Measurements from ENCODE around the gene GYG2. TPM values are rescaled to one million over a fixed set of nuclear protein-coding genes. Genes with fewer than 3 reads are reported as not detected.

The GYG2 gene
- total RNA-seq, 1 donor from 2014 or later: 14.4 TPM

Other genes starting within 250 kb of the GYG2 start
- 487 and 559 TPM in 2 replicates for gene CD99, start 137.6 kb upstream of the GYG2 start, total RNA-seq
- 0.27 and 1.5 TPM in 2 replicates for gene XG, start 76.9 kb upstream of the GYG2 start, total RNA-seq
- gene ARSD, start 100.4 kb downstream of the GYG2 start, total RNA-seq: 12.4 and 14.3 TPM in 2 replicates
- 0.99 TPM in 1 of 2 replicates, not detected in the other for gene ARSH, start 177.6 kb downstream of the GYG2 start, total RNA-seq
- gene ARSF, start 212.5 kb downstream of the GYG2 start, total RNA-seq: 0.26 TPM in 1 of 2 replicates, not detected in the other